Measurements from ENCODE around the gene CCDC71. TPM values are rescaled to one million over a fixed set of nuclear protein-coding genes. Genes with fewer than 3 reads are reported as not detected.
A peak's percentile ranks its signal among the peaks of the same experiment; 100 is the strongest.

CCDC71 gene
- total RNA-seq, 4 donors from 2014 or later: 12.4 to 39.3 (median 37.5) TPM

DNA sequence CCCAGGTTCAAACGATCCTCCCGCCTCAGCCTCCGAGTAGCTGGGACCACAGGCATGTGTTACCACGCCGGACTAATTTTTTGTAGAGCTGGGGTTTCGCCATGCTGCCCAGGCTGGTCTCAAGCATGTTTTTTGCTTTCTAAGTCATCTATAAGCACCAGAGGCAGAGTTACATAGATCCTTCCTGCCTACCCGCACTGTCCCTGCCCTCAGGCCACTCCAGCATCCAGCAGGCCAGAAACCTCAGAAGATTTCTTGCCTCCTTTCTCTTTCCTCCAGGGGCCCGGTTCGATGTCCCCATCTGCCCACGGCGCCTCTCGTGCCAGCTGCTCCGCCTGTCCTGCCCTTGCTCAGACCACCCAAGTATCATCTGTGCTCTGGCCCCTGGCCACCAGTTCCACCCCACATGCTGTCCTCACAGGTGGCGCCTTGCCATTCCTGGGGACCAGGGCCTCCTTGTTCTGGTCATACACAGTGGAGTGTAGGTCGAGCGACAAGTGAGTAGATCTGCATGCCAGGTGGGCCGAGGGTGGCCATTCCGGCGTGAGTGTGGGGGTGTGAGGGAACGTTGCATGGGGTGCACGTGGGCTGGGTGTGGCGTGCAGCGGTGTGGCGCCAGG, 32.6 kb upstream of the CCDC71 start:
- Histone ChIP-seq H3K36me3 (no peaks in the 10 kb centered on the region), H3K4me1 (no peaks in the 10 kb centered on the region), H3K9me3 (no peaks in the 10 kb centered on the region), H3K4me3 (peak overlapping the region in 2 of 4 donors; percentile 25 to 36), H3K27ac (no peak overlapping the region), H3K27me3 (no peaks in the 10 kb centered on the region)
- DNase-seq: no peak
- no peak for TF ChIP-seq POLR2A (IDR thresholded peaks at IDR 0.05)

DNA sequence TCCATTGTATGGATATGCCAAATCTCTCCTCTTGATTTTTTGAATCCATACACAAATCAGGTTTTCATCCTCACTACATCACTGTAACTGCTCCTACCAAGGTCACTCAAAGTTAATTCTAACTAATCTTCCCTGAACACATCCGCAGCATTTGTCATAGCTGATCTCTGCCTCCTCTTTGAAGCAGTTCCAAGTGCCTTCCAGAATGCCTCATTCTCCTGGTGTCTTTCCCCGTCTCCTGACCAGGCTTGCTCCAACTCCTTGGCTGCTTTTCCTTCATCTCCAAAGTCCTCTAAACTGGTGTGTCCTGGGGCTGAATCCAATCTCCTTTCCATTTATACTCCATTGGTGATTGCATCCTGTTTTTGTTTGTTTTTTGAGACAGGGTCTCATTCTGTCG, 32.0 kb upstream of the CCDC71 start:
- DNase-seq: no peak
- H3K9me3 ChIP-seq: no peaks in the 10 kb centered on the region
- H3K36me3 ChIP-seq: no peaks in the 10 kb centered on the region
- TF ChIP-seq, protein P1, sequence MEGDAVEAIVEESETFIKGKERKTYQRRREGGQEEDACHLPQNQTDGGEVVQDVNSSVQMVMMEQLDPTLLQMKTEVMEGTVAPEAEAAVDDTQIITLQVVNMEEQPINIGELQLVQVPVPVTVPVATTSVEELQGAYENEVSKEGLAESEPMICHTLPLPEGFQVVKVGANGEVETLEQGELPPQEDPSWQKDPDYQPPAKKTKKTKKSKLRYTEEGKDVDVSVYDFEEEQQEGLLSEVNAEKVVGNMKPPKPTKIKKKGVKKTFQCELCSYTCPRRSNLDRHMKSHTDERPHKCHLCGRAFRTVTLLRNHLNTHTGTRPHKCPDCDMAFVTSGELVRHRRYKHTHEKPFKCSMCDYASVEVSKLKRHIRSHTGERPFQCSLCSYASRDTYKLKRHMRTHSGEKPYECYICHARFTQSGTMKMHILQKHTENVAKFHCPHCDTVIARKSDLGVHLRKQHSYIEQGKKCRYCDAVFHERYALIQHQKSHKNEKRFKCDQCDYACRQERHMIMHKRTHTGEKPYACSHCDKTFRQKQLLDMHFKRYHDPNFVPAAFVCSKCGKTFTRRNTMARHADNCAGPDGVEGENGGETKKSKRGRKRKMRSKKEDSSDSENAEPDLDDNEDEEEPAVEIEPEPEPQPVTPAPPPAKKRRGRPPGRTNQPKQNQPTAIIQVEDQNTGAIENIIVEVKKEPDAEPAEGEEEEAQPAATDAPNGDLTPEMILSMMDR (IDR thresholded peaks at IDR 0.05): no peak
- TF ChIP-seq POLR2A (IDR thresholded peaks at IDR 0.05): no peak
- no peaks in the 10 kb centered on the region for H3K27me3 ChIP-seq
- H3K4me3 ChIP-seq: no peak overlapping the region
- no peak overlapping the region for H3K27ac ChIP-seq
- H3K4me1 ChIP-seq: no peaks in the 10 kb centered on the region

DNA sequence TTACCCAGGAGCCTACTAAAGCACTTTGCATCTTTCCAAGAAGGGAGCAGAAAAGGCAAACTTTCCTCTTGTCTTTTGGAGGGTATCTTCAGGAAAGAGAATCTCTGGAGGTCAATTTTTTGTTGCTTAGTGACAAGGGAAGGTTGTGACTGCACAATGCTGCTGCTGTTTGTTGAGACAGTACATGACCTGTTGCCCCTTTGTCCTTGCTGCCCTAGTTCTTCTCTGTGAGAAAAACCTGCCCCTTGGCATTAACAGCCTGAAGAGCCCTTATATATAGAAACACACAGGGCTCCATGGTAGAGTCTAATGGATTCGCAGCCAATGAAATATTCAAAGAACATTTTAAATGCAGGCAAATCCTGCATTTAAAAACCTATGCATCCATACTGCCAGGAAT, 25.6 kb upstream of the CCDC71 start:
- TF ChIP-seq POLR2A (IDR thresholded peaks at IDR 0.05): no peak
- TF ChIP-seq, protein P1 (IDR thresholded peaks at IDR 0.05): no peak
- Histone ChIP-seq H3K36me3 (no peaks in the 10 kb centered on the region), H3K27ac (no peak overlapping the region), H3K27me3 (no peaks in the 10 kb centered on the region), H3K4me3 (no peak overlapping the region), H3K4me1 (no peaks in the 10 kb centered on the region), H3K9me3 (no peaks in the 10 kb centered on the region)
- DNase-seq: no peak

DNA sequence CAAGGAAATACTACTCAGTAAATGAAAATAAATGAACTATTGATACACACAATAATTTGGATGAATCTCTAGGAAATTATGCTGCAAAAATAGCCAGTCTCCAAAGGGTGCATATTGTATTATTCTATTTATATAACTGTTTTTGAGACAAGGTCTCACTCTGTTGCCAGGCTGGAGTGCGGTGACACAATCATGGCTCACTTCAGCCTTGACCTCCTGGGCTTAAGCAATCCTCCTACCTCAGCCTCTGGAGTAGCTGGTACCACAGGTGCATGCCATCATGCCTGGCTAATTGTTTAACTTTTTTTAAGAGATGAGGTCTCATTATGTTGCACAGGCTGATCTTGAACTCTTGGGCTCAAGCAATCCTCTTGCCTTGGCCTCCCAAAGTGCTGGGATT, 17.7 kb upstream of the CCDC71 start:
- TF ChIP-seq, protein P1 (IDR thresholded peaks at IDR 0.05): no peak
- TF ChIP-seq POLR2A (IDR thresholded peaks at IDR 0.05): no peak
- no peaks in the 10 kb centered on the region for H3K9me3 ChIP-seq
- no peak for DNase-seq
- H3K4me3 ChIP-seq: no peak overlapping the region
- H3K27me3 ChIP-seq: no peaks in the 10 kb centered on the region
- H3K36me3 ChIP-seq: no peaks in the 10 kb centered on the region
- no peaks in the 10 kb centered on the region for H3K4me1 ChIP-seq
- no peak overlapping the region for H3K27ac ChIP-seq

DNA sequence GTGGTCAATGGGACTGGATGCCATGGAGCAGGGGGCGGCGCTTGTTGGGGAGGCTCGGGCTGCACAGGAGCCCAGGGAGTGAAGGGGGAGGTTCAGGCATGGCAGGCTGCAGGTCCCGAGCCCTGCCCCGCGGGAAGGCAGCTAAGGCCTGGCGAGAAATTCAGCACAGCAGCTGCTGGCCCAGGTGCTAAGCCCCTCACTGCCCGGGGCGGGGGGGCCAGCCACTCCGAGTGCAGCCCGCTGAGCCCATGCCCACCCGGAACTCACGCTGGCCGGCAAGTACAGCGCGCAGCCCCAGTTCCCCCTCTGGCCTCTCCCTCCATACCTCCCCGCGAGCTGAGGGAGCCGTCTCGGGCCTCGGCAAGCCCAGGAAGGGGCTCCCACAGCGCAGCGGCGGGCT, 16.6 kb upstream of the CCDC71 start:
- Histone ChIP-seq H3K4me3 (no peak overlapping the region), H3K9me3 (no peaks in the 10 kb centered on the region), H3K4me1 (no peaks in the 10 kb centered on the region), H3K27ac (no peak overlapping the region), H3K36me3 (no peaks in the 10 kb centered on the region), H3K27me3 (no peaks in the 10 kb centered on the region)
- TF ChIP-seq, protein P1 (IDR thresholded peaks at IDR 0.05): no peak
- TF ChIP-seq POLR2A (IDR thresholded peaks at IDR 0.05): no peak
- no peak for DNase-seq

DNA sequence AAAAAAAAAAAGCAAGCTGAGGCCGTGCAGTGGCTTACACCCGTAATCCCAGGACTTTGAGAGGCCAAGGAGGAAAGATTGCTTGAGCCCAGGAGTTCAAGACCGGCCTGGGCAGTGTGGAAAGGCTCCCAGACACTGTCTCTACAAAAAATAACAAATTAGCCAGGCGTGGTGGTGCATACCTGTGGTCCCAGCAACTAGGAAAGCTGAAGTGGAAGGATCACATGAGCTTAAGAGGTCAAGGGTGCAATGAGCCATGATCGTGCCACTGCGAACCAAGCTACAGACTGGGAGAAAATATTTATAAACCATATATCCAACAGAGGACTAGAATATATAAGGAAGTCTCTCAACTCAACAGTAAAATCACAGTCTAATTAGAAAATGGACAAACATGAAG, 15.2 kb upstream of the CCDC71 start:
- no peak overlapping the region for H3K4me3 ChIP-seq
- H3K9me3 ChIP-seq: no peaks in the 10 kb centered on the region
- TF ChIP-seq, protein P1 (IDR thresholded peaks at IDR 0.05): no peak
- TF ChIP-seq POLR2A (IDR thresholded peaks at IDR 0.05): no peak
- H3K4me1 ChIP-seq: no peaks in the 10 kb centered on the region
- no peaks in the 10 kb centered on the region for H3K27me3 ChIP-seq
- H3K36me3 ChIP-seq: no peaks in the 10 kb centered on the region
- no peak overlapping the region for H3K27ac ChIP-seq
- no peak for DNase-seq

Data from Peyer's patch (tissue), 4 donors.